Neural progenitor cell (in vitro differentiated cells): Measurements from ENCODE around the gene ALKBH2. TPM values are rescaled to one million over a fixed set of nuclear protein-coding genes. Genes with fewer than 3 reads are reported as not detected.

Experiments
- DNase-seq: peaks from one replicate; pipeline ENCODE4 v3.0.0-alpha.2; 2016; ENCODE audit warnings: low spot score
- H2AFZ ChIP-seq: fragments of 200-600 bp; sonication (generic); replicated peaks from 2 replicates; pipeline ENCODE4 v1.6.1; 2016; ENCODE audit warnings: antibody characterized with exemption
- H3F3A ChIP-seq: fragments of 200-600 bp; sonication (generic); 2 replicates; pipeline ENCODE4 v1.6.1; 2016; ENCODE audit warnings: antibody characterized with exemption, low read depth
- H3K27ac ChIP-seq: fragments of 200-600 bp; sonication (generic); 2 replicates; pipeline ENCODE4 v1.5.1; 2016; ENCODE audit warnings: mild to moderate bottlenecking
- H3K27me3 ChIP-seq: fragments of 200-600 bp; sonication (generic); 2 replicates; pipeline ENCODE4 v1.6.1; 2016; ENCODE audit warnings: mild to moderate bottlenecking, moderate library complexity
- H3K36me3 ChIP-seq: fragments of 200-600 bp; sonication (generic); 2 replicates; pipeline ENCODE4 v1.5.1; 2016
- H3K4me1 ChIP-seq: fragments of 200-600 bp; sonication (generic); 2 replicates; pipeline ENCODE4 v1.6.1; 2016; ENCODE audit warnings: mixed run types
- H3K4me2 ChIP-seq: fragments of 200-600 bp; sonication (generic); 2 replicates; pipeline ENCODE4 v1.6.1; 2016
- H3K4me3 ChIP-seq: fragments of 200-600 bp; sonication (generic); 2 replicates; pipeline ENCODE4 v1.5.1; 2016
- H3K79me2 ChIP-seq: fragments of 200-600 bp; sonication (generic); 2 replicates; pipeline ENCODE4 v1.6.1; 2016; ENCODE audit warnings: low read depth
- H3K9ac ChIP-seq: fragments of 200-600 bp; sonication (generic); 2 replicates; pipeline ENCODE4 v1.6.1; 2016
- H3K9me3 ChIP-seq: fragments of 200-600 bp; sonication (generic); 2 replicates; pipeline ENCODE4 v1.5.1; 2016; ENCODE audit warnings: low read depth
- H4K20me1 ChIP-seq: fragments of 200-600 bp; sonication (generic); 2 replicates; pipeline ENCODE4 v1.6.1; 2016; ENCODE audit warnings: low read depth
- H3K27ac Mint-ChIP-seq: 3 replicates; pipeline ENCODE4 v1.8.0; 2021; ENCODE audit warnings: mixed read lengths
- H3K27me3 Mint-ChIP-seq: 2 replicates; pipeline ENCODE4 v1.8.0; 2022; ENCODE audit warnings: low read depth, mild to moderate bottlenecking, inconsistent platforms, moderate library complexity, mixed read lengths; ENCODE audit not compliant: insufficient read depth
- H3K36me3 Mint-ChIP-seq: 3 replicates; pipeline ENCODE4 v1.8.0; 2021; ENCODE audit warnings: mixed read lengths
- H3K4me1 Mint-ChIP-seq: 3 replicates; pipeline ENCODE4 v1.8.0; 2021; ENCODE audit warnings: mixed read lengths
- H3K4me3 Mint-ChIP-seq: 3 replicates; pipeline ENCODE4 v1.8.0; 2021; ENCODE audit warnings: mild to moderate bottlenecking, moderate library complexity, mixed read lengths
- H3K9me3 Mint-ChIP-seq: 3 replicates; pipeline ENCODE4 v1.8.0; 2020; ENCODE audit warnings: mixed read lengths
- EZH2 ChIP-seq: fragments of 200-600 bp; sonication (generic); IDR thresholded peaks from 2 replicates; pipeline ENCODE4 v1.6.1; 2017; ENCODE audit warnings: antibody characterized with exemption, mild to moderate bottlenecking, moderate library complexity
- EZH2phosphoT487 ChIP-seq: fragments of 200-600 bp; sonication (generic); IDR thresholded peaks from 2 replicates; pipeline ENCODE4 v1.6.1; 2017; ENCODE audit warnings: antibody characterized with exemption
- total RNA-seq: library from RNA; depleted of rRNA; stranded (reverse); fragments of >200 nt; gene quantifications from 2 replicates; pipeline ENCODE4 v1.2.3, GENCODE V29; 2015; ENCODE audit warnings: low replicate concordance
- TF ChIP-seq, protein P1 (sequence below): fragments of 200-600 bp; sonication (generic); IDR thresholded peaks from 2 replicates; pipeline ENCODE4 v1.5.1; 2017; ENCODE audit warnings: antibody characterized with exemption, mild to moderate bottlenecking

Gene ALKBH2
- total RNA-seq, 1 donor from 2014 or later: 18.5 TPM

DNA sequence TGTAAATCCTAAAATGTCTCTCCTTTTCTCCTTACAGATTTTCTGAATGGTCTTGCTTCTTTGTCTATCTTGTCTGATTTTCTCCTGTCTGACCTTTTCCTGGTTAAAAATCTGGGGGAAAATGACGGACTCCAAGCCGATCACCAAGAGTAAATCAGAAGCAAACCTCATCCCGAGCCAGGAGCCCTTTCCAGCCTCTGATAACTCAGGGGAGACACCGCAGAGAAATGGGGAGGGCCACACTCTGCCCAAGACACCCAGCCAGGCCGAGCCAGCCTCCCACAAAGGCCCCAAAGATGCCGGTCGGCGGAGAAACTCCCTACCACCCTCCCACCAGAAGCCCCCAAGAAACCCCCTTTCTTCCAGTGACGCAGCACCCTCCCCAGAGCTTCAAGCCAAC lies 46.1 kb upstream of the ALKBH2 start:
- H3K4me3 Mint-ChIP-seq: no peak overlapping the region
- Histone ChIP-seq H3F3A (no peaks in the 10 kb centered on the region), H3K4me3 (no peak overlapping the region), H3K9ac (no peak overlapping the region), H3K36me3 (no peaks in the 10 kb centered on the region), H3K4me2 (no peak overlapping the region), H3K9me3 (no peaks in the 10 kb centered on the region), H3K4me1 (no peaks in the 10 kb centered on the region), H3K27me3 (no peaks in the 10 kb centered on the region), H4K20me1 (no peaks in the 10 kb centered on the region), H3K27ac (no peak overlapping the region), H2AFZ (no peak overlapping the region), H3K79me2 (no peaks in the 10 kb centered on the region)
- H3K36me3 Mint-ChIP-seq: peaks cover 3% of the 10 kb centered on the region
- H3K9me3 Mint-ChIP-seq: peaks cover 18% of the 10 kb centered on the region
- H3K27me3 Mint-ChIP-seq: no peaks in the 10 kb centered on the region
- no peak overlapping the region for H3K27ac Mint-ChIP-seq
- H3K4me1 Mint-ChIP-seq: peaks cover 4% of the 10 kb centered on the region
- TF ChIP-seq EZH2: no peak
- TF ChIP-seq, protein P1, sequence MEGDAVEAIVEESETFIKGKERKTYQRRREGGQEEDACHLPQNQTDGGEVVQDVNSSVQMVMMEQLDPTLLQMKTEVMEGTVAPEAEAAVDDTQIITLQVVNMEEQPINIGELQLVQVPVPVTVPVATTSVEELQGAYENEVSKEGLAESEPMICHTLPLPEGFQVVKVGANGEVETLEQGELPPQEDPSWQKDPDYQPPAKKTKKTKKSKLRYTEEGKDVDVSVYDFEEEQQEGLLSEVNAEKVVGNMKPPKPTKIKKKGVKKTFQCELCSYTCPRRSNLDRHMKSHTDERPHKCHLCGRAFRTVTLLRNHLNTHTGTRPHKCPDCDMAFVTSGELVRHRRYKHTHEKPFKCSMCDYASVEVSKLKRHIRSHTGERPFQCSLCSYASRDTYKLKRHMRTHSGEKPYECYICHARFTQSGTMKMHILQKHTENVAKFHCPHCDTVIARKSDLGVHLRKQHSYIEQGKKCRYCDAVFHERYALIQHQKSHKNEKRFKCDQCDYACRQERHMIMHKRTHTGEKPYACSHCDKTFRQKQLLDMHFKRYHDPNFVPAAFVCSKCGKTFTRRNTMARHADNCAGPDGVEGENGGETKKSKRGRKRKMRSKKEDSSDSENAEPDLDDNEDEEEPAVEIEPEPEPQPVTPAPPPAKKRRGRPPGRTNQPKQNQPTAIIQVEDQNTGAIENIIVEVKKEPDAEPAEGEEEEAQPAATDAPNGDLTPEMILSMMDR: no peak
- no peak for TF ChIP-seq EZH2phosphoT487
- no peak for DNase-seq

DNA sequence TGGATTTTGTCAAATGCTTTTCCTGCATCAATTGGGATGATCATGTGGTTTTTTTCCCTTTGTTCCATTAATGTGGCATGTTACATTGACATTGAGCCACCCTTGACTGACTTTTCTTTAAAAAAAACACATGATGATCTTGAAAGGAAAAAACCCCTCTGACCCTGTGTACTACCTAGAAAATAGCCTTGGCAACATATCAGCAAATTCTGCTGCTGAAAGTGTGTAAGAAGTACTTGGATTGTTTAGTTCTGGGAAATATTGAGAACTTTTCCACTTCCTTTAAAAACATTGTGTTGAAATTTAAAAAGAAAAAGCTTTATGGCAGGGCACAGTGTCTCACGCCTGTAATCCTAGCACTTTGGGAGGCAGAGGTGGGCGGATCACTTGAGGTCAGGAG lies 43.8 kb upstream of the ALKBH2 start:
- Mint-ChIP-seq H3K27ac (no peak overlapping the region), H3K27me3 (peaks cover 3% of the 10 kb centered on the region)

DNA sequence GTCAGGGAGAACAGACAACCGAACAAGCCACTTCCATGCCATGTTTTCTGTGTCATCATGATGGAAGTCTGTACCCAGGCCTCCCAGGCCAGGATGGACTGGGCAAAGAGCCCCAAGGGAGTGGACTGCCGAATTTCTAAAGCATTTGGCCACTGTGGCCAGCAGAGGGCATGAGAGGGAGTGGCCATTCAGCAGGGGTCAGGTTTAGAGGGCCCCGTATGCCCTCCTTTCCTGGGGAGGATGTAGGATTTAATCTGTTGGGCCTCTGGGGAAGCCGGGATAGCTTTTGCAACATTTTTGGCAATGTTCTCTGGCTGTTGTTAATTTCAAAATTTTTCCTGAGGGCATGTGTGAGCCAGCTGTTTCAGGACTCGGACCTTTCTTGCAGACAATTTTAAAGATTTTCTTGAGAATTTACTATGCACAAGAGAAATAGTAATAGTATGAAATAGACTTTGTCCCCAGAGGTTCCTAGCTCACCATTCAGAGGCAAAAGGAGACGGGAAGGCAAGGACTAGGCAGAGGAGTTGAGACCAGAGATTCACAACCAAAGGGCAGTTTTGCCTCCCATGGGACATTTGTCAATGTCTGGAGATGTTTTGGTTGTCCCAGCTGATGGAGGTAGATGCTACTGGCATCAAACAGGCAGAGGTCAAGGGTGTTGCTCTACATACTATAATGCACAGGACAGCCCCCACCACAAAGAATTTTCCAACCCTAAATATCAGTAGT lies 41.1 kb upstream of the ALKBH2 start:
- Histone ChIP-seq H3K4me1 (peaks cover 6% of the 10 kb centered on the region), H3K4me2 (no peak overlapping the region), H3K9me3 (no peaks in the 10 kb centered on the region), H3K27me3 (no peaks in the 10 kb centered on the region), H4K20me1 (no peaks in the 10 kb centered on the region), H3K79me2 (no peaks in the 10 kb centered on the region), H3K9ac (no peak overlapping the region), H3K36me3 (no peaks in the 10 kb centered on the region), H3K4me3 (no peak overlapping the region), H3K27ac (no peak overlapping the region), H2AFZ (no peak overlapping the region), H3F3A (no peaks in the 10 kb centered on the region)
- H3K4me1 Mint-ChIP-seq: peaks cover 3% of the 10 kb centered on the region
- H3K27me3 Mint-ChIP-seq: peaks cover 5% of the 10 kb centered on the region
- peaks cover 18% of the 10 kb centered on the region for H3K9me3 Mint-ChIP-seq
- no peaks in the 10 kb centered on the region for H3K36me3 Mint-ChIP-seq
- no peak overlapping the region for H3K27ac Mint-ChIP-seq
- TF ChIP-seq EZH2: no peak
- TF ChIP-seq, protein P1: peak; percentile 72
- no peak overlapping the region for H3K4me3 Mint-ChIP-seq
- peak; percentile 63 for DNase-seq

More for the DNA sequence above, 43.8 kb upstream of the ALKBH2 start:
- no peak for TF ChIP-seq EZH2phosphoT487
- TF ChIP-seq EZH2: no peak
- TF ChIP-seq, protein P1: no peak
- Histone ChIP-seq H3K36me3 (no peaks in the 10 kb centered on the region), H3K4me3 (no peak overlapping the region), H3K4me1 (no peaks in the 10 kb centered on the region), H3K79me2 (no peaks in the 10 kb centered on the region), H3K4me2 (no peak overlapping the region), H3F3A (no peaks in the 10 kb centered on the region), H4K20me1 (no peaks in the 10 kb centered on the region), H3K27me3 (no peaks in the 10 kb centered on the region), H3K9me3 (no peaks in the 10 kb centered on the region), H2AFZ (no peak overlapping the region), H3K9ac (no peak overlapping the region), H3K27ac (no peak overlapping the region)
- H3K4me1 Mint-ChIP-seq: peaks cover 4% of the 10 kb centered on the region
- no peak overlapping the region for H3K4me3 Mint-ChIP-seq
- peaks cover 18% of the 10 kb centered on the region for H3K9me3 Mint-ChIP-seq
- H3K36me3 Mint-ChIP-seq: peaks cover 3% of the 10 kb centered on the region
- no peak for DNase-seq
